ENCODE data around the gene TNNC2. TPM values are rescaled to one million over a fixed set of nuclear protein-coding genes. Genes with fewer than 3 reads are reported as not detected.

Gene TNNC2
- total and polyA plus RNA-seq, 2 donors (not counting 3 experiments of a cell fraction or from before 2014, with no cell fraction given): 0.26 TPM; not detected in 1

DNA sequence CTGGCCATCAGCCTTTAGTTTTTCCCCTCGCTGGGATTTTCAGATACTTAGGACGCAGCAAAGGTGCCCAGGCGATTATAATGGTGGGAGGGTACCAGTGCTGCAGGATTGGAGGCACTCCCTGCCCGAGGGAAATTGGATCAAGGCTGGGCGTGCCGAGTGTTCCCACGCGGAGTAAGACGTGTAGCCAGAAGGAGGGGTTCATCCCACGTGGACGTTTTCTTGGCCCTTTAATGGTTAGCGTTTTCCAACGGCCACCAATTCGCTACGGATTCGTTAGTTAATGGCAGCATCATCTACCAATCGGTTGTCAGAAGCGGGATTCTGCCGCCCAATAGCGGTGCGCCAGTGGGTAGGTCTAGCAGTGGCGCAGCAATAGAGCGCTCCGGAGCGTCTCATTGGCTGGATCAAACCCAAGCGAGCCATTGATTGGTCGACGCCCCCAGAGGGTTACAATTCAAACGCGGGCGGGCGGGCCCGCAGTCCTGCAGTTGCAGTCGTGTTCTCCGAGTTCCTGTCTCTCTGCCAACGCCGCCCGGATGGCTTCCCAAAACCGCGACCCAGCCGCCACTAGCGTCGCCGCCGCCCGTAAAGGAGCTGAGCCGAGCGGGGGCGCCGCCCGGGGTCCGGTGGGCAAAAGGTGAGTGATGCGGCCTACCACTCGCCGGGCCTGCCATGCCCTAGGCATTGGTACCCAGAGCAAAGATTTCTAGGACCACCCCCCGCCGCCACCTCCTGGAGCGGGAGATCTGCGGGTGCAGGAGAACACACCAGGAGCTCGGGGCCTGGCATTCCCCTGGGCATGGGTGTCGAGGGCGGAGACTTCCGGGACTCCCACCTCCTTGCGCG lies 14.7 kb downstream of the TNNC2 start, which contains the start of gene UBE2C:
Gene UBE2C, plus strand, starts transcription at position 488 of the 849 bp plus-strand sequence. Its CDS starts 52 bp downstream, at position 540.
- Histone ChIP-seq H3K36me3 (ENCODE audit: control insufficient read depth in 2 of 2, extremely low read depth in 1 of 2, insufficient read depth in 2 of 2, low read length in 2 of 2) (peaks cover 3 to 10% of the 10 kb centered on the region in 2 experiments), H3K27me3 (ENCODE audit: control insufficient read depth in 2 of 2, insufficient read depth in 2 of 2, low read length in 2 of 2) (no peaks in the 10 kb centered on the region), H3K79me2 (ENCODE audit: control insufficient read depth, insufficient read depth, low read length) (peaks cover 25% of the 10 kb centered on the region), H3K9ac (replicated peaks; ENCODE audit: extremely low read depth, insufficient read depth, low read length) (peak within 1 kb of the TSS; percentile 78), H2AFZ (ENCODE audit: low read depth, low read length) (peak within 1 kb of the TSS; percentile 76), H3K9me3 (replicated peaks; ENCODE audit: control insufficient read depth, insufficient read depth, low read length) (no peaks in the 10 kb centered on the region), H3K27ac (ENCODE audit: insufficient read depth, low read depth, low read length) (peak within 1 kb of the TSS; percentile 41), H3K9me1 (replicated peaks; ENCODE audit: control insufficient read depth, extremely low read depth, insufficient read depth, low read length) (no peaks in the 10 kb centered on the region), H3K4me3 (replicated peaks in 1 of 3; ENCODE audit: insufficient read depth in 1 of 3, low read depth in 1 of 3, low read length in 3 of 3) (peak within 1 kb of the TSS; percentile 59 to 96 (median 90)), H4K20me1 (replicated peaks; ENCODE audit: control insufficient read depth, extremely low read depth, insufficient read depth, low read length) (no peaks in the 10 kb centered on the region), H3K4me2 (ENCODE audit: insufficient read depth, low read length) (peak within 1 kb of the TSS; percentile 91), H3K4me1 (ENCODE audit: control insufficient read depth, extremely low read depth, insufficient read depth, low read length) (peaks cover 15% of the 10 kb centered on the region)
- intact Hi-C loops (cut with micrococcal nuclease): loop anchor here (1.0 to 10.0 kb wide), 4 partner anchors 22 to 552 kb away; partner anchors contain the start of genes ACOT8, NCOA5 and ZSWIM3
- DNase-seq (ENCODE audit: low read depth, low spot score) (peak; percentile 100), FAIRE-seq (peak; percentile 100)
- dilution Hi-C loops (cut with MboI; ENCODE audit: extremely low pct_ligation_motif_present, low sequenced_read_pairs): no loop called here
- peak; percentile 50 for TF ChIP-seq POLR2A (IDR thresholded peaks at IDR 0.05; ENCODE audit: low read depth, low read length)
- TF ChIP-seq POLR2AphosphoS5 (IDR thresholded peaks at IDR 0.05; ENCODE audit: insufficient read depth, low read depth, low read length): peak; percentile 79
- TF ChIP-seq FOS (IDR thresholded peaks at IDR 0.05; ENCODE audit: borderline replicate concordance, insufficient read depth, low read length): no peak
- peak; percentile 86 for TF ChIP-seq MYC (IDR thresholded peaks at IDR 0.05; ENCODE audit: low read depth, low read length)
- TF ChIP-seq MAX (IDR thresholded peaks at IDR 0.05; ENCODE audit: insufficient read depth, insufficient read length): peak; percentile 94
- no peak for TF ChIP-seq EZH2 (IDR thresholded peaks at IDR 0.05; ENCODE audit: borderline replicate concordance, low read depth, low read length, severe bottlenecking)
- no peak for TF ChIP-seq JUN (IDR thresholded peaks at IDR 0.05; ENCODE audit: borderline replicate concordance, insufficient read depth, insufficient read length, low read depth)
- no peak for TF ChIP-seq CTCF (IDR thresholded peaks at IDR 0.05; ENCODE audit: extremely low read depth in 1 of 2, insufficient read depth in 1 of 2, low read depth in 1 of 2, low read length in 2 of 2)
- no peak for TF ChIP-seq GATA2 (IDR thresholded peaks at IDR 0.05; ENCODE audit: insufficient read depth, insufficient read length, low read depth, low read length)
- ChIA-PET POLR2A (no interaction called here), CTCF (interaction anchor here (1.0 to 2.9 kb wide), 3 partner anchors 12 to 158 kb away, joined by 3 to 12 read pairs (median 5); no protein-coding TSS in a partner anchor)
- BruUV-seq (replicated peaks): TSS peak; percentile 71

All from endothelial cell of umbilical vein (primary cell).